Transverse colon (tissue), 4 donors: ENCODE measurements around the gene PYROXD2.

Experiments used
- EP300 ChIP-seq: sonication (generic); formaldehyde crosslinking; IDR thresholded peaks from one replicate; pipeline ENCODE4 v1.6.1; 2017; ENCODE audit warnings: antibody characterized with exemption, low read depth
- POLR2A ChIP-seq: fragments of 450-650 bp; IDR thresholded peaks from one replicate; pipeline ENCODE4 v1.6.1; 2016; ENCODE audit warnings: antibody characterized with exemption, mild to moderate bottlenecking, moderate library complexity
- POLR2AphosphoS5 ChIP-seq, 3 donors: sonication (generic); formaldehyde crosslinking; IDR thresholded peaks; one replicate each; pipeline ENCODE4 v1.6.1; 2016; ENCODE audit warnings: antibody characterized with exemption in 3 of 3
- TF ChIP-seq, protein P1 (sequence below), 5 experiments: fragments of 200-600 bp in 3 of 5; fragments of 450-650 bp in 2 of 5; sonication (generic) in 3 of 5; IDR thresholded peaks; 1 replicate in 2 of 5; 2 replicates in 3 of 5; pipeline ENCODE4 v1.5.1; 2016 to 2017; ENCODE audit warnings: antibody characterized with exemption in 5 of 5, inconsistent platforms in 3 of 5, mild to moderate bottlenecking in 2 of 5, moderate library complexity in 1 of 5

DNA sequence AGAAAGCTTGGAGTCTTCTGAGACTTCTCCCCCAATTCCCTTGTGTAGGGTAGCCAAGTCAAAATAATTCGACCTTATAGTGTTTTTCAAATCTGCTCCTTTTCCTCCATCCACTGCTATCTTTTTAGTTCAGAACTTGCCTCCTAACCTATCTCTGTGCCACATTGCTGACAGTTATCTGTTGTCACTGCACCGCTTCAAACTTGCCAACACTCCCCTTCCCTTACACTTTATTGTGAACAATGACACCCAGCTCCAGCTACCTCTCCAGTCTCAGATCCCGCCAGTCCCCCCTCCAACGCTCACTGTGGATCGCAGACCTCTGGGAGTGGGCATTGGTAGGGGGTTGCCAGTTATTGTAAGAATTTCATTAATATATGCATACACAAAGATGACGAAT lies 48.0 kb upstream of the PYROXD2 start:
- TF ChIP-seq, protein P1, sequence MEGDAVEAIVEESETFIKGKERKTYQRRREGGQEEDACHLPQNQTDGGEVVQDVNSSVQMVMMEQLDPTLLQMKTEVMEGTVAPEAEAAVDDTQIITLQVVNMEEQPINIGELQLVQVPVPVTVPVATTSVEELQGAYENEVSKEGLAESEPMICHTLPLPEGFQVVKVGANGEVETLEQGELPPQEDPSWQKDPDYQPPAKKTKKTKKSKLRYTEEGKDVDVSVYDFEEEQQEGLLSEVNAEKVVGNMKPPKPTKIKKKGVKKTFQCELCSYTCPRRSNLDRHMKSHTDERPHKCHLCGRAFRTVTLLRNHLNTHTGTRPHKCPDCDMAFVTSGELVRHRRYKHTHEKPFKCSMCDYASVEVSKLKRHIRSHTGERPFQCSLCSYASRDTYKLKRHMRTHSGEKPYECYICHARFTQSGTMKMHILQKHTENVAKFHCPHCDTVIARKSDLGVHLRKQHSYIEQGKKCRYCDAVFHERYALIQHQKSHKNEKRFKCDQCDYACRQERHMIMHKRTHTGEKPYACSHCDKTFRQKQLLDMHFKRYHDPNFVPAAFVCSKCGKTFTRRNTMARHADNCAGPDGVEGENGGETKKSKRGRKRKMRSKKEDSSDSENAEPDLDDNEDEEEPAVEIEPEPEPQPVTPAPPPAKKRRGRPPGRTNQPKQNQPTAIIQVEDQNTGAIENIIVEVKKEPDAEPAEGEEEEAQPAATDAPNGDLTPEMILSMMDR (IDR thresholded peaks at IDR 0.05): no peak
- TF ChIP-seq POLR2A (no peak), EP300 (no peak), POLR2AphosphoS5 (IDR thresholded peaks at IDR 0.05) (no peak)
